ENCODE measurements around the gene TMEM37.

DNA sequence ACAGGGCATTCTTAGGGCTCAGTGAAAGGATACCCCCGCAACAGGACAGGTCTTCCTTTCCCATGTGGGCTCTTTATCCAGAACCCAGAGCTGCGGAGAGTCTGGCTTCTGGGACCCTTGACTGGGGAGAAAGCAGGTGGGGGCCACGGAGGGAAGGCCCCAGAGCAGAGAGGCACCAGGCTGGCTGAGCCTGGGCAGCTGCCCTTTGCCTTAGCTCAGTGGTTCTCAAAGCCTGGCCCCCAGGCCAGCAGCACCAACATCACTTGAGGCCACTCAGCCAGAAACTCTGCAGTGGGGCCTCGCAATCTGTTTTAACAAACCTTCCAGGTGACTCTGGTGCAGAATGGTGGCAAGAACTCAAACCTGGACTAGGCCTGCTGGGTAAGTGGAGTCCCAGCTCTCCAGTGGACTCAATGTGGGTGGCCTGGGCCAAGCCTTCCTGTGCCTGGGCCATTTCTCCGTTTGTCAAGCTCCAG lies 1.6 kb upstream of the TMEM37 start:
- TF ChIP-seq, protein P1, sequence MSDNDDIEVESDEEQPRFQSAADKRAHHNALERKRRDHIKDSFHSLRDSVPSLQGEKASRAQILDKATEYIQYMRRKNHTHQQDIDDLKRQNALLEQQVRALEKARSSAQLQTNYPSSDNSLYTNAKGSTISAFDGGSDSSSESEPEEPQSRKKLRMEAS (IDR thresholded peaks at IDR 0.05), result no peak
- TF ChIP-seq SIN3A (conservative IDR thresholded peaks at IDR 0.05 in 1 of 2, IDR thresholded peaks at IDR 0.05 in 1 of 2; ENCODE audit: low read depth in 1 of 2, low read length in 2 of 2) (no peak), POLR2A (IDR thresholded peaks at IDR 0.05; ENCODE audit: control extremely low read depth in 1 of 2, low read depth in 2 of 2, low read length in 2 of 2) (no peak), CTCF (IDR thresholded peaks at IDR 0.05; ENCODE audit: control extremely low read depth in 1 of 3, insufficient read depth in 1 of 3, low read depth in 1 of 3, low read length in 3 of 3) (no peak), TCF12 (IDR thresholded peaks at IDR 0.05; ENCODE audit: low read depth, low read length) (no peak), CHD1 (IDR thresholded peaks at IDR 0.05; ENCODE audit: low read depth, low read length) (no peak)
